ENCODE data around the gene TMEM119.
A peak's percentile ranks its signal among the peaks of the same experiment; 100 is the strongest.
"Not testable (repeated sequence)": the region's sequence is repeated elsewhere in the genome, so short reads cannot be mapped to it uniquely, and the experiment has no call there.

Gene TMEM119

GRCh38 chr12:108592033-108592909, 5.6 kb downstream of the TMEM119 start:
- intact Hi-C loops (cut with DNase I), result no loop called here
- no peak for DNase-seq

GRCh38 chr12:108591267-108591980, 6.5 kb downstream of the TMEM119 start:
- intact Hi-C loops (cut with DNase I), result no loop called here
- no peak for DNase-seq

GRCh38 chr12:108590463-108590862, 7.4 kb downstream of the TMEM119 start:
- DNase-seq, result not testable (repeated sequence)

GRCh38 chr12:108589840-108590229, 8.0 kb downstream of the TMEM119 start:
- intact Hi-C loops (cut with DNase I), result no loop called here
- no peak for DNase-seq

More at GRCh38 chr12:108590463-108590862, 7.4 kb downstream of the TMEM119 start:
- intact Hi-C loops (cut with DNase I), result not testable (repeated sequence)

- intact Hi-C loops (cut with DNase I), result no loop called here
- no peak for DNase-seq
Measured at GRCh38 chr12:108589028-108589839, 8.7 kb downstream of the TMEM119 start.

GRCh38 chr12:108587826-108588225, 10.1 kb downstream of the TMEM119 start:
- intact Hi-C loops (cut with DNase I), result no loop called here
- peak; percentile 32 to 86 (median 71) for DNase-seq

GRCh38 chr12:108586306-108586705, 11.6 kb downstream of the TMEM119 start:
- DNase-seq, result no peak
- intact Hi-C loops (cut with DNase I), result no loop called here

- DNase-seq, result no peak
- intact Hi-C loops (cut with DNase I), result no loop called here
Measured at GRCh38 chr12:108585864-108586263, 12.0 kb downstream of the TMEM119 start.

- no peak for DNase-seq
- intact Hi-C loops (cut with DNase I), result no loop called here
Measured at GRCh38 chr12:108584456-108585065, 13.3 kb downstream of the TMEM119 start.

GRCh38 chr12:108583991-108584390, 13.9 kb downstream of the TMEM119 start:
- intact Hi-C loops (cut with DNase I), result no loop called here
- no peak for DNase-seq

- intact Hi-C loops (cut with DNase I), result no loop called here
Measured at GRCh38 chr12:108582978-108583770, 14.7 kb downstream of the TMEM119 start.

GRCh38 chr12:108582509-108582908, 15.4 kb downstream of the TMEM119 start:
- intact Hi-C loops (cut with DNase I), result no loop called here
- DNase-seq, result no peak

More at GRCh38 chr12:108582978-108583770, 14.7 kb downstream of the TMEM119 start:
- no peak for DNase-seq

GRCh38 chr12:108581311-108582227, 16.3 kb downstream of the TMEM119 start:
- intact Hi-C loops (cut with DNase I), result no loop called here
- DNase-seq, result no peak

GRCh38 chr12:108580531-108580930, 17.4 kb downstream of the TMEM119 start:
- no peak for DNase-seq
- intact Hi-C loops (cut with DNase I), result no loop called here

- intact Hi-C loops (cut with DNase I), result no loop called here
- no peak for DNase-seq
Measured at GRCh38 chr12:108578813-108579212, 19.1 kb downstream of the TMEM119 start.

GRCh38 chr12:108578264-108578663, 19.6 kb downstream of the TMEM119 start:
- DNase-seq, result no peak
- intact Hi-C loops (cut with DNase I), result no loop called here

- DNase-seq, result no peak
- intact Hi-C loops (cut with DNase I), result no loop called here
Measured at GRCh38 chr12:108577458-108577857, 20.4 kb downstream of the TMEM119 start.

Data from head of caudate nucleus (tissue), 42 donors.